Ascending aorta (tissue), 2 donors: Measurements from ENCODE around the gene ZNF697. TPM values are rescaled to one million over a fixed set of nuclear protein-coding genes. Genes with fewer than 3 reads are reported as not detected.
A peak's percentile ranks its signal among the peaks of the same experiment; 100 is the strongest.

Experiments
- DNase-seq, 2 donors: peaks; one replicate each; pipeline ENCODE4 v3.0.0-alpha.2; 2019; ENCODE audit warnings: low spot score in 2 of 2
- H3K27ac ChIP-seq, 2 donors: fragments of 200-600 bp; sonication (generic); one replicate each; pipeline ENCODE4 v1.5.1; 2016 to 2017; ENCODE audit warnings: mild to moderate bottlenecking in 1 of 2
- H3K27me3 ChIP-seq: fragments of 200-600 bp; sonication (generic); one replicate; pipeline ENCODE4 v1.5.1; 2017
- H3K36me3 ChIP-seq, 2 donors: fragments of 200-600 bp; sonication (generic); one replicate each; pipeline ENCODE4 v1.5.1; 2016
- H3K4me1 ChIP-seq, 2 donors: fragments of 200-600 bp; sonication (generic); one replicate each; pipeline ENCODE4 v1.5.1; 2016 to 2017; ENCODE audit warnings: mild to moderate bottlenecking in 1 of 2
- H3K4me3 ChIP-seq, 2 donors: fragments of 200-600 bp; sonication (generic); one replicate each; pipeline ENCODE4 v1.5.1; 2016 to 2017; ENCODE audit warnings: mild to moderate bottlenecking in 1 of 2
- H3K9me3 ChIP-seq, 2 donors: fragments of 200-600 bp; sonication (generic); one replicate each; pipeline ENCODE4 v1.5.1; 2016
- CTCF ChIP-seq, 3 experiments: fragments of 200-600 bp in 2 of 3; fragments of 450-650 bp in 1 of 3; sonication (generic) in 2 of 3; IDR thresholded peaks; one replicate each; pipeline ENCODE4 v1.5.1; 2016 to 2019; ENCODE audit warnings: antibody characterized with exemption in 3 of 3, mild to moderate bottlenecking in 1 of 3, moderate library complexity in 1 of 3
- intact Hi-C: fragments of 100-400 bp; cut with DNase I; formaldehyde crosslinking; loops from one replicate; pipeline ENCODE4 v1.15.1; 2023
- total RNA-seq: library from RNA; depleted of rRNA; stranded (reverse); fragments of >200 nt; gene quantifications from one replicate; pipeline ENCODE4 v1.1.0, GENCODE V29; 2016

ZNF697 gene
- total RNA-seq, 1 donor from 2014 or later = 0.11 TPM

GRCh38 chr1:119653135-119653838, 5.2 kb upstream of the ZNF697 start:
- intact Hi-C loops = no loop called here
- TF ChIP-seq CTCF (IDR thresholded peaks at IDR 0.05) = no peak
- Histone ChIP-seq H3K27ac (no peak overlapping the region), H3K36me3 (no peaks in the 10 kb centered on the region), H3K9me3 (no peaks in the 10 kb centered on the region), H3K4me1 (no peaks in the 10 kb centered on the region), H3K4me3 (no peak overlapping the region), H3K27me3 (no peaks in the 10 kb centered on the region)
- no peak for DNase-seq

- intact Hi-C loops = no loop called here
- Histone ChIP-seq H3K9me3 (no peaks in the 10 kb centered on the region), H3K4me3 (no peak overlapping the region), H3K27me3 (no peaks in the 10 kb centered on the region), H3K27ac (no peak overlapping the region), H3K36me3 (no peaks in the 10 kb centered on the region), H3K4me1 (no peaks in the 10 kb centered on the region)
- no peak for DNase-seq
- TF ChIP-seq CTCF (IDR thresholded peaks at IDR 0.05) = no peak
Observed at GRCh38 chr1:119652587-119652986, 4.5 kb upstream of the ZNF697 start.

- H3K4me3 ChIP-seq = no peak overlapping the region
- no peak for TF ChIP-seq CTCF (IDR thresholded peaks at IDR 0.05)
- no peaks in the 10 kb centered on the region for H3K9me3 ChIP-seq
- no peak overlapping the region for H3K27ac ChIP-seq
- no peaks in the 10 kb centered on the region for H3K27me3 ChIP-seq
- peaks cover 0 to 4% of the 10 kb centered on the region in 2 donors for H3K4me1 ChIP-seq
- no peak for DNase-seq
- H3K36me3 ChIP-seq = no peaks in the 10 kb centered on the region
- intact Hi-C loops = no loop called here
Observed at GRCh38 chr1:119651641-119652040, 3.6 kb upstream of the ZNF697 start.

- Histone ChIP-seq H3K27ac (no peak overlapping the region), H3K9me3 (no peaks in the 10 kb centered on the region), H3K4me1 (peaks cover 0 to 4% of the 10 kb centered on the region in 2 donors), H3K36me3 (no peaks in the 10 kb centered on the region), H3K27me3 (no peaks in the 10 kb centered on the region), H3K4me3 (no peak overlapping the region)
- no peak for TF ChIP-seq CTCF (IDR thresholded peaks at IDR 0.05)
- intact Hi-C loops = no loop called here
- DNase-seq = no peak
Observed at GRCh38 chr1:119651133-119651532, 3.1 kb upstream of the ZNF697 start.

GRCh38 chr1:119648620-119649004, 546 bp upstream of the ZNF697 start:
- H3K27me3 ChIP-seq = no peaks in the 10 kb centered on the region
- H3K4me3 ChIP-seq = peak overlapping the region; percentile 90 to 96
- TF ChIP-seq CTCF (IDR thresholded peaks at IDR 0.05) = no peak
- peaks cover 0 to 4% of the 10 kb centered on the region in 2 donors for H3K4me1 ChIP-seq
- intact Hi-C loops = loop anchor here (1.0 kb wide), 2 partner anchors 17 to 34 kb away; no protein-coding TSS in a partner anchor
- no peaks in the 10 kb centered on the region for H3K9me3 ChIP-seq
- H3K27ac ChIP-seq = peak overlapping the region; percentile 87 to 95
- DNase-seq = no peak
- no peaks in the 10 kb centered on the region for H3K36me3 ChIP-seq
